ENCODE results near the gene PLN. TPM values are rescaled to one million over a fixed set of nuclear protein-coding genes. Genes with fewer than 3 reads are reported as not detected.

Gene PLN
- polyA plus RNA-seq (2012; ENCODE audit: insufficient read length, low read depth): not detected

DNA sequence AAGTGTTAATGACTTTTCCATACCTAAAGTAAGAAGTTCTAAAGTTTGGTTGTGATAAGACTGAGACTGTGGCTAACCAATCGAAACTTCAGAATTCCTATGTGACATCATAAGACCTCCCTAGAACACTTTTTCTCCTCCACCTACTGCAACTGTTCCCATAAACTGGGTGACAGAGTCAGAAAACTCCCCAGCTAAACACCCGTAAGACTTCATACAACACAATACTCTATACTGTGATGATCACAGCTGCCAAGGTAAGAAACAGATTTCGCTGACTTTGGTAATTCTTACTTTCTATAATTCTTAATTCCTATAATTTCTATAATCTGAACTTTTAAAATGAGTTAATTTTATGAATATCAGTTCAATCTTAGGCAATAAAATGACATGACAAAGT, at the start of gene PLN:
Gene PLN, plus strand, starts transcription at position 161 of the 400 bp plus-strand sequence. CDS start 10,626 bp downstream, outside the sequence.
- TF ChIP-seq SIN3A (IDR thresholded peaks at IDR 0.05; ENCODE audit: borderline replicate concordance, insufficient read depth, low read length) (no peak), FOXP2 (optimal IDR thresholded peaks at IDR 0.05; ENCODE audit: borderline replicate concordance, extremely low read depth, extremely low read length, insufficient read depth) (no peak), POLR2AphosphoS5 (IDR thresholded peaks at IDR 0.05; ENCODE audit: low read depth, low read length) (no peak)

DNA sequence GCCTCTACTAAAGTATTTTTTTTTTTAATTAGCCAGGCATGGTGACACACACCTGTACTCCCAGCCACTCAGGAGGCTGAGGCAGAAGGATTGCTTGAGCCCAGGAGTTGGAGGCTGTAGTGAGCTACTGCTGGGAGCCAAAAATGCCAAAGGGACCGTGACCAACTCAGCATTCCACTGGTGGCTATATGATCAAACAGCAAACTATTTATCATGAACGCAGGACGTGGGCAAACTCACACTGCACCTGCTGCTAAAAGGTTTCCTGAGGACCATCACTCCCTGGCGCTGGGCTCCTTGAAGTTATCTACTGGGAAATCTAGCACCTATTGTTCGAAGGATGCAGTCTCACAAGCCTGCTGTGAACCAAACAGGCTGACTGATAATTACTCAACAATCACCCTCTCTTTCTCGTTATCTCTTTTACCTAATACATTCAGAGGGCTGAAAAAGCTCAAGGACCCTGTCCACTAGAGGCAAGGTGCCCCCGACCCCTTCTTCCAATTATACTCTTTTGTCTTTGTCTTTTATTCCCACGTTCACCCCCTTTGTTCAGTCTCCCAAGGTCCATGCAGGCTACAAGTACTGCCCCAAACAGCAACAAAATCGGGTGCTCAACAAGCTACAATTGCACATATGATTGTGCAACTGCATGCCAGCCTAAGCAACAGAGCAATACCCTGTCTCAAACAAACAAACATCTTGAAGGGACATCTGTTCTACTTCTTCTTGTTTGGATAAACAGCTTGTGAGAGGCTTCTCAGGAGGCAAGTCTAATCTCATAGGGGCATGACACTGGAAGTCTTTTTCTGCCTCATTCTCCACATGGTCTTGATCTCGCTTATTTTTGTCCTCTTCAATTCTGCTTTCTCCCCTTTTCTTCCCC, 47.7 kb upstream of the PLN start:
- TF ChIP-seq POLR2AphosphoS5 (IDR thresholded peaks at IDR 0.05; ENCODE audit: low read depth, low read length): no peak
- TF ChIP-seq, protein P1, sequence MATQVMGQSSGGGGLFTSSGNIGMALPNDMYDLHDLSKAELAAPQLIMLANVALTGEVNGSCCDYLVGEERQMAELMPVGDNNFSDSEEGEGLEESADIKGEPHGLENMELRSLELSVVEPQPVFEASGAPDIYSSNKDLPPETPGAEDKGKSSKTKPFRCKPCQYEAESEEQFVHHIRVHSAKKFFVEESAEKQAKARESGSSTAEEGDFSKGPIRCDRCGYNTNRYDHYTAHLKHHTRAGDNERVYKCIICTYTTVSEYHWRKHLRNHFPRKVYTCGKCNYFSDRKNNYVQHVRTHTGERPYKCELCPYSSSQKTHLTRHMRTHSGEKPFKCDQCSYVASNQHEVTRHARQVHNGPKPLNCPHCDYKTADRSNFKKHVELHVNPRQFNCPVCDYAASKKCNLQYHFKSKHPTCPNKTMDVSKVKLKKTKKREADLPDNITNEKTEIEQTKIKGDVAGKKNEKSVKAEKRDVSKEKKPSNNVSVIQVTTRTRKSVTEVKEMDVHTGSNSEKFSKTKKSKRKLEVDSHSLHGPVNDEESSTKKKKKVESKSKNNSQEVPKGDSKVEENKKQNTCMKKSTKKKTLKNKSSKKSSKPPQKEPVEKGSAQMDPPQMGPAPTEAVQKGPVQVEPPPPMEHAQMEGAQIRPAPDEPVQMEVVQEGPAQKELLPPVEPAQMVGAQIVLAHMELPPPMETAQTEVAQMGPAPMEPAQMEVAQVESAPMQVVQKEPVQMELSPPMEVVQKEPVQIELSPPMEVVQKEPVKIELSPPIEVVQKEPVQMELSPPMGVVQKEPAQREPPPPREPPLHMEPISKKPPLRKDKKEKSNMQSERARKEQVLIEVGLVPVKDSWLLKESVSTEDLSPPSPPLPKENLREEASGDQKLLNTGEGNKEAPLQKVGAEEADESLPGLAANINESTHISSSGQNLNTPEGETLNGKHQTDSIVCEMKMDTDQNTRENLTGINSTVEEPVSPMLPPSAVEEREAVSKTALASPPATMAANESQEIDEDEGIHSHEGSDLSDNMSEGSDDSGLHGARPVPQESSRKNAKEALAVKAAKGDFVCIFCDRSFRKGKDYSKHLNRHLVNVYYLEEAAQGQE (IDR thresholded peaks at IDR 0.05; ENCODE audit: insufficient read depth in 1 of 2, low read depth in 2 of 2, low read length in 2 of 2): no peak

DNA sequence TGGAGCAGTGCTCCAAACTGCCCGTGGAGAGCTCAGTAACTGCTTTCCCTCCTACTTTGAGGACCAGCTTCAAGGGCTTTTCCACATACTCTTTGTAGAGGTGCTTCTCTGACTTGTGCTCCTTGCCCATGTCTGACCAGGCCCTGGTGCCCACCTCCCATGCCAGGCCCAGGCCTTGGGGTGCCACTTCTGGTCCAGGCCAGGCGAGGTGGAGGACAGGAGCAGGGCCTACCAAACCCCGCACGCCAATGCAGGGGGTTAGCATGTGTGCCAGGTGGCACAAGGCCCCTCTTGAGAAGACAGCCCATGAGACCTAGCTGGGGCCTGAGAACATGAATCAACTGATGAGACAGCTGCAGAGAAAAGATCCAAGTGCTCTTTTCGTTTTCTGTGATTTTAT, 47.0 kb upstream of the PLN start:
- TF ChIP-seq FOXP2 (optimal IDR thresholded peaks at IDR 0.05; ENCODE audit: borderline replicate concordance, extremely low read depth, extremely low read length, insufficient read depth) (no peak), TAF1 (IDR thresholded peaks at IDR 0.05; ENCODE audit: borderline replicate concordance, insufficient read depth, low read length) (no peak), SIN3A (IDR thresholded peaks at IDR 0.05; ENCODE audit: borderline replicate concordance, insufficient read depth, low read length) (no peak), POLR2AphosphoS5 (IDR thresholded peaks at IDR 0.05; ENCODE audit: low read depth, low read length) (no peak)
- TF ChIP-seq, protein P1 (IDR thresholded peaks at IDR 0.05; ENCODE audit: insufficient read depth in 1 of 2, low read depth in 2 of 2, low read length in 2 of 2): no peak

DNA sequence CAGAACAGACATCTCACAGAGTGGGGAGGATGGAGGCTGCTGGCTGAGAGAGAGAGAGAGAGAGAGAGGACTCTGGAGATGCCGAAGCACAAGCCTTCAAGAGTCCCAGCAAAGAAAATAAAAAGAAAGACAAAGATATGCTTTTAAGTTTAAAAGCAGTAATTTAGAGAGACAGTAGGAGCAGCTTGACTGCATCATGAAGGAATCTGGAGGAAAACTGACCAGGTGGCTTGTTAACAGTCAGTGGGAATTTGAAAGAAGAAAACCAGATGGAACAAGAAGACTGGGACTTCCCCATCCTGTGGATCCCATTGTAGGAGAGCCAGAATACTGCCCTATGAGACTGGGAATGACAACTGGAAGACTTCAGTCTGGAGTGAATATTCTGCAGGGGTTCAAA, 46.3 kb upstream of the PLN start:
- TF ChIP-seq TAF1 (IDR thresholded peaks at IDR 0.05; ENCODE audit: borderline replicate concordance, insufficient read depth, low read length): no peak
- TF ChIP-seq SIN3A (IDR thresholded peaks at IDR 0.05; ENCODE audit: borderline replicate concordance, insufficient read depth, low read length): no peak
- TF ChIP-seq, protein P1 (IDR thresholded peaks at IDR 0.05; ENCODE audit: insufficient read depth in 1 of 2, low read depth in 2 of 2, low read length in 2 of 2): no peak
- TF ChIP-seq FOXP2 (optimal IDR thresholded peaks at IDR 0.05; ENCODE audit: borderline replicate concordance, extremely low read depth, extremely low read length, insufficient read depth): no peak
- no peak for TF ChIP-seq POLR2AphosphoS5 (IDR thresholded peaks at IDR 0.05; ENCODE audit: low read depth, low read length)

DNA sequence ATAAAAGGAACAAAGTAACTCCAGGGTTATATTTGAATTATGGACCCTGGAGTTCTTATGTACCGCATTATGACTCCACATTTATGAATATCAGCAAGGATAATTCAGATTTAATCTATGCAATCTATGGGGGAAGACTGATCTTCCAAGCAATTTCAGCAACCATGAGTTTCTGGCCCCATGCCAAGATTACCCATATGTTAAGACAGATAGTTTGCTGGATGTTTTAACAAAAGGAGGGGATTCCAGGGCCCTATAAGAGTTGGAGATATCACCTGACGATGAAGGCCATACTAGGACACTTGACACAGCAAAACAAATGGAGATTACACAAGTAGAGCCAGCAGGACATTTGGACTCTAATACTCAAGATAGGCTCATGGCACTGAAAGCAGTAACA, 45.9 kb upstream of the PLN start:
- no peak for TF ChIP-seq TAF1 (IDR thresholded peaks at IDR 0.05; ENCODE audit: borderline replicate concordance, insufficient read depth, low read length)
- no peak for TF ChIP-seq SIN3A (IDR thresholded peaks at IDR 0.05; ENCODE audit: borderline replicate concordance, insufficient read depth, low read length)
- TF ChIP-seq, protein P1 (IDR thresholded peaks at IDR 0.05; ENCODE audit: insufficient read depth in 1 of 2, low read depth in 2 of 2, low read length in 2 of 2): no peak
- no peak for TF ChIP-seq POLR2AphosphoS5 (IDR thresholded peaks at IDR 0.05; ENCODE audit: low read depth, low read length)
- no peak for TF ChIP-seq FOXP2 (optimal IDR thresholded peaks at IDR 0.05; ENCODE audit: borderline replicate concordance, extremely low read depth, extremely low read length, insufficient read depth)
